HEK293T (cell line): ENCODE measurements around the gene MYO1B.

Experiments
- ARNT ChIP-seq: fragments of 450-650 bp; IDR thresholded peaks from 2 replicates; pipeline ENCODE4 v1.6.1; 2017; ENCODE audit warnings: mild to moderate bottlenecking
- BHLHE40 ChIP-seq: fragments of 450-650 bp; IDR thresholded peaks from 2 replicates; pipeline ENCODE4 v1.6.1; 2016; ENCODE audit warnings: mild to moderate bottlenecking, moderate library complexity, borderline replicate concordance
- CTBP1 ChIP-seq: fragments of 450-650 bp; IDR thresholded peaks from 2 replicates; pipeline ENCODE4 v1.6.1; 2016; ENCODE audit warnings: borderline replicate concordance
- ELF4 ChIP-seq: fragments of 450-650 bp; IDR thresholded peaks from 2 replicates; pipeline ENCODE4 v1.6.1; 2017; ENCODE audit warnings: antibody characterized with exemption
- FOXA1 ChIP-seq: fragments of 450-650 bp; IDR thresholded peaks from 2 replicates; pipeline ENCODE4 v1.6.1; 2016; ENCODE audit warnings: mild to moderate bottlenecking
- FOXK2 ChIP-seq: fragments of 450-650 bp; IDR thresholded peaks from 2 replicates; pipeline ENCODE4 v1.6.1; 2016; ENCODE audit warnings: mild to moderate bottlenecking
- FOXM1 ChIP-seq: fragments of 450-650 bp; IDR thresholded peaks from 2 replicates; pipeline ENCODE4 v1.6.1; 2017; ENCODE audit warnings: mild to moderate bottlenecking, borderline replicate concordance
- HDGF ChIP-seq: fragments of 450-650 bp; IDR thresholded peaks from 2 replicates; pipeline ENCODE4 v1.6.1; 2017; ENCODE audit warnings: antibody characterized with exemption, borderline replicate concordance
- SP1 ChIP-seq: fragments of 450-650 bp; IDR thresholded peaks from 2 replicates; pipeline ENCODE4 v1.6.1; 2017
- SUZ12 ChIP-seq: fragments of 450-650 bp; IDR thresholded peaks from 2 replicates; pipeline ENCODE4 v1.6.1; 2016; ENCODE audit warnings: mild to moderate bottlenecking
- ZNF384 ChIP-seq: fragments of 450-650 bp; IDR thresholded peaks from 2 replicates; pipeline ENCODE4 v1.6.1; 2016
- TF ChIP-seq, protein P1 (sequence below): fragments of 450-650 bp; IDR thresholded peaks from 2 replicates; pipeline ENCODE4 v1.6.1; 2016

DNA sequence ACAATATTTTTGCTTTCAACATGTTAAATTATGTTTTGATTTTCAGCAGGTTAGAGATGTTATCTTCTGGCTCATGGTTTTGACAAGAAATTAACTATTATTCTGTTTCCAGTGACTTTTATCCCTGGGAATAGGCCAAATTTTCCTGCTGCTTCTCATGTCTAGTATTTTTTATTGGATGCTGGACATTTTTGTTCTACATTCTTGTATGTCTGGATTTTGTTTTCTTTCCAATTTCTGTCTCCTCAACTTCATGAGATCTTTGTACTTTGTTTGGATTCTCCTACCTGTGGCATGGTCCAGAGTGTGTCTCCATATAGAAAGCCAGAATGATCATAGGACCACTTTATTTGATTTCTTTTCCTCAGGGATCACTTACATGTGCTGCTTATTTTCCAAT, 33.1 kb upstream of the MYO1B start:
- TF ChIP-seq FOXK2 (no peak), HDGF (no peak), FOXM1 (no peak), ZNF384 (no peak), FOXA1 (no peak), BHLHE40 (no peak), SUZ12 (no peak), SP1 (no peak), ELF4 (no peak), CTBP1 (no peak), ARNT (no peak)
- TF ChIP-seq, protein P1, sequence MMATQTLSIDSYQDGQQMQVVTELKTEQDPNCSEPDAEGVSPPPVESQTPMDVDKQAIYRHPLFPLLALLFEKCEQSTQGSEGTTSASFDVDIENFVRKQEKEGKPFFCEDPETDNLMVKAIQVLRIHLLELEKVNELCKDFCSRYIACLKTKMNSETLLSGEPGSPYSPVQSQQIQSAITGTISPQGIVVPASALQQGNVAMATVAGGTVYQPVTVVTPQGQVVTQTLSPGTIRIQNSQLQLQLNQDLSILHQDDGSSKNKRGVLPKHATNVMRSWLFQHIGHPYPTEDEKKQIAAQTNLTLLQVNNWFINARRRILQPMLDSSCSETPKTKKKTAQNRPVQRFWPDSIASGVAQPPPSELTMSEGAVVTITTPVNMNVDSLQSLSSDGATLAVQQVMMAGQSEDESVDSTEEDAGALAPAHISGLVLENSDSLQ, result no peak
